Peyer's patch (tissue), 4 donors: ENCODE results near the gene ST3GAL4. TPM values are rescaled to one million over a fixed set of nuclear protein-coding genes. Genes with fewer than 3 reads are reported as not detected.

Source experiments
- DNase-seq, 3 donors: peaks; one replicate each; pipeline ENCODE4 v3.0.0-alpha.2; 2017 to 2019
- H3K27ac ChIP-seq, 4 donors: fragments of 200-600 bp; sonication (generic); one replicate each; pipeline ENCODE4 v1.5.1; 2016 to 2019
- H3K27me3 ChIP-seq, 2 donors: fragments of 200-600 bp; sonication (generic); one replicate each; pipeline ENCODE4 v1.5.1; 2019
- H3K36me3 ChIP-seq, 3 donors: fragments of 200-600 bp; sonication (generic); one replicate each; pipeline ENCODE4 v1.5.1; 2016 to 2019
- H3K4me1 ChIP-seq, 4 donors: fragments of 200-600 bp; sonication (generic); one replicate each; pipeline ENCODE4 v1.5.1; 2016 to 2019
- H3K4me3 ChIP-seq, 4 donors: fragments of 200-600 bp; sonication (generic); 1 replicate in 3 of 4; 2 replicates in 1 of 4; pipeline ENCODE4 v1.5.1; 2016 to 2019; ENCODE audit warnings: mild to moderate bottlenecking in 1 of 4
- H3K9me3 ChIP-seq, 4 donors: fragments of 200-600 bp; sonication (generic); one replicate each; pipeline ENCODE4 v1.5.1; 2016 to 2019; ENCODE audit warnings: mild to moderate bottlenecking in 1 of 4
- CTCF ChIP-seq, 6 experiments: fragments of 450-650 bp in 4 of 6; fragments of 200-600 bp in 2 of 6; sonication (generic) in 1 of 6; IDR thresholded peaks; one replicate each; pipeline ENCODE4 v1.5.1; 2017 to 2019; ENCODE audit warnings: antibody characterized with exemption in 6 of 6, mild to moderate bottlenecking in 3 of 6, moderate library complexity in 1 of 6
- POLR2A ChIP-seq, 2 donors: fragments of 450-650 bp; IDR thresholded peaks; one replicate each; pipeline ENCODE4 v1.5.1; 2017; ENCODE audit warnings: antibody characterized with exemption in 2 of 2, mild to moderate bottlenecking in 2 of 2, moderate library complexity in 2 of 2
- total RNA-seq, 4 donors: library from RNA; depleted of rRNA; stranded (reverse); fragments of >200 nt; gene quantifications; one replicate each; pipeline ENCODE4 v1.1.0, GENCODE V29; 2016

The ST3GAL4 gene
- total RNA-seq, 4 donors from 2014 or later = 1.1 to 14.0 (median 8.6) TPM

GRCh38 chr11:126424471-126425039 lies 69.1 kb downstream of the ST3GAL4 start:
- no peak for TF ChIP-seq CTCF (IDR thresholded peaks at IDR 0.05)
- no peak for TF ChIP-seq POLR2A (IDR thresholded peaks at IDR 0.05)
- DNase-seq = no peak
- Histone ChIP-seq H3K4me3 (no peak overlapping the region), H3K36me3 (no peaks in the 10 kb centered on the region), H3K4me1 (no peaks in the 10 kb centered on the region), H3K27ac (no peak overlapping the region), H3K9me3 (no peaks in the 10 kb centered on the region), H3K27me3 (no peaks in the 10 kb centered on the region)

- Histone ChIP-seq H3K27me3 (no peaks in the 10 kb centered on the region), H3K9me3 (no peaks in the 10 kb centered on the region), H3K36me3 (no peaks in the 10 kb centered on the region), H3K4me3 (no peak overlapping the region), H3K4me1 (no peaks in the 10 kb centered on the region), H3K27ac (no peak overlapping the region)
- TF ChIP-seq CTCF (IDR thresholded peaks at IDR 0.05) = no peak
- no peak for DNase-seq
These were observed 70.6 kb downstream of the ST3GAL4 start for GRCh38 chr11:126426106-126426505.

- no peaks in the 10 kb centered on the region for H3K9me3 ChIP-seq
- no peak overlapping the region for H3K27ac ChIP-seq
- no peaks in the 10 kb centered on the region for H3K27me3 ChIP-seq
- no peak overlapping the region for H3K4me3 ChIP-seq
- TF ChIP-seq CTCF (IDR thresholded peaks at IDR 0.05) (no peak), POLR2A (IDR thresholded peaks at IDR 0.05) (no peak)
- H3K4me1 ChIP-seq = no peaks in the 10 kb centered on the region
- no peaks in the 10 kb centered on the region for H3K36me3 ChIP-seq
- no peak for DNase-seq
These were observed 71.6 kb downstream of the ST3GAL4 start for GRCh38 chr11:126426820-126427749.

GRCh38 chr11:126430581-126431335 lies 75.3 kb downstream of the ST3GAL4 start:
- no peak for TF ChIP-seq POLR2A (IDR thresholded peaks at IDR 0.05)
- TF ChIP-seq CTCF (IDR thresholded peaks at IDR 0.05) = no peak
- peak overlapping the region in 1 of 4 donors; percentile 10 for H3K27ac ChIP-seq
- DNase-seq = no peak
- H3K27me3 ChIP-seq = no peaks in the 10 kb centered on the region
- H3K4me1 ChIP-seq = no peaks in the 10 kb centered on the region
- no peaks in the 10 kb centered on the region for H3K9me3 ChIP-seq
- H3K36me3 ChIP-seq = no peaks in the 10 kb centered on the region
- no peak overlapping the region for H3K4me3 ChIP-seq

GRCh38 chr11:126431401-126432064 lies 76.0 kb downstream of the ST3GAL4 start:
- Histone ChIP-seq H3K27ac (peak overlapping the region in 3 of 4 donors; percentile 21 to 39 (median 22)), H3K4me1 (no peaks in the 10 kb centered on the region)
- no peak for DNase-seq

More at GRCh38 chr11:126431401-126432064, 76.0 kb downstream of the ST3GAL4 start:
- H3K4me3 ChIP-seq = no peak overlapping the region
- TF ChIP-seq POLR2A (IDR thresholded peaks at IDR 0.05) = no peak
- TF ChIP-seq CTCF (IDR thresholded peaks at IDR 0.05) = no peak
- H3K9me3 ChIP-seq = no peaks in the 10 kb centered on the region
- no peaks in the 10 kb centered on the region for H3K27me3 ChIP-seq
- H3K36me3 ChIP-seq = no peaks in the 10 kb centered on the region
